ENCODE data around the gene DNAJB8. TPM values are rescaled to one million over a fixed set of nuclear protein-coding genes. Genes with fewer than 3 reads are reported as not detected.

DNAJB8 gene
- total RNA-seq, 1 donor from 2014 or later = not detected

DNA sequence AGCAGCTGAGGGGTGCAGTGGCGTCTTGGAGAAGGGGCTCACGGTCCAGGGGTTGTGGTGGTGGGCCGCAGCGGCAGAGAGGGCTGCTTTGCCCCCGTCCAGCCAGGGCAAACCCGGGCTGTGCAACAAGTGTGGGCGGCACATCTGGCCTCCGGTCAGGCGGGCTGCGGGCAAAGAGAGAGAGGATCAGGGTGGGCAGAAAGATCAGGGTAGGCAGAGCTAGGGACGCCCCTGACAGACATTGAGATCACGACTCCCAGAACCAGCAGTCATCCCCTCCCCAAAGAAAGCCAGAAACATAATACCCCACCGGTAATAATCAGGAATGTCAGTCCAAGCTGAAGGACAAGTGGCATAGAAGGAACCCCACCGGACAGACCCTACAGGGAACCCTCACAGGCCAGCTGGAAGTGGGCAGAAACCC, 19.5 kb upstream of the DNAJB8 start:
- H3K9me3 Mint-ChIP-seq = no peaks in the 10 kb centered on the region
- no peak for DNase-seq (ENCODE audit: low spot score)
- H3K27me3 Mint-ChIP-seq (ENCODE audit: low read depth) = peaks cover 72% of the 10 kb centered on the region
- H3K4me1 Mint-ChIP-seq (ENCODE audit: low read depth) = peaks cover 19% of the 10 kb centered on the region
- H3K4me3 Mint-ChIP-seq (ENCODE audit: low read depth) = no peak overlapping the region
- intact Hi-C loops (cut with micrococcal nuclease) = loop anchor here (10.0 kb wide), 1 partner anchor 509 kb away; the partner anchor contains the start of gene CFAP92
- no peaks in the 10 kb centered on the region for H3K36me3 Mint-ChIP-seq (ENCODE audit: low read depth)
- H3K27ac Mint-ChIP-seq = no peak overlapping the region

- H3K4me1 Mint-ChIP-seq (ENCODE audit: low read depth) = peaks cover 19% of the 10 kb centered on the region
- intact Hi-C loops (cut with micrococcal nuclease) = loop anchor here (10.0 kb wide), 1 partner anchor 509 kb away; the partner anchor contains the start of gene CFAP92
- no peaks in the 10 kb centered on the region for H3K9me3 Mint-ChIP-seq
- H3K27me3 Mint-ChIP-seq (ENCODE audit: low read depth) = peaks cover 67% of the 10 kb centered on the region
- H3K27ac Mint-ChIP-seq = no peak overlapping the region
- no peaks in the 10 kb centered on the region for H3K36me3 Mint-ChIP-seq (ENCODE audit: low read depth)
- no peak overlapping the region for H3K4me3 Mint-ChIP-seq (ENCODE audit: low read depth)
- DNase-seq (ENCODE audit: low spot score) = no peak
Observed at GRCh38 chr3:128485282-128486204, 18.9 kb upstream of the DNAJB8 start.

GRCh38 chr3:128484404-128485281, 18.0 kb upstream of the DNAJB8 start:
- Mint-ChIP-seq H3K27ac (no peak overlapping the region), H3K4me1 (ENCODE audit: low read depth) (peaks cover 15% of the 10 kb centered on the region), H3K4me3 (ENCODE audit: low read depth) (no peak overlapping the region)

GRCh38 chr3:128483657-128484403, 17.1 kb upstream of the DNAJB8 start:
- Mint-ChIP-seq H3K4me1 (ENCODE audit: low read depth) (peaks cover 13% of the 10 kb centered on the region), H3K4me3 (ENCODE audit: low read depth) (no peak overlapping the region), H3K9me3 (no peaks in the 10 kb centered on the region), H3K27me3 (ENCODE audit: low read depth) (peaks cover 61% of the 10 kb centered on the region), H3K36me3 (ENCODE audit: low read depth) (no peaks in the 10 kb centered on the region), H3K27ac (no peak overlapping the region)
- DNase-seq (ENCODE audit: low spot score) = no peak
- intact Hi-C loops (cut with micrococcal nuclease) = loop anchor here (10.0 kb wide), 1 partner anchor 511 kb away; the partner anchor contains the start of gene CFAP92

More at GRCh38 chr3:128484404-128485281, 18.0 kb upstream of the DNAJB8 start:
- intact Hi-C loops (cut with micrococcal nuclease) = loop anchor here (10.0 kb wide), 1 partner anchor 510 kb away; the partner anchor contains the start of gene CFAP92
- Mint-ChIP-seq H3K36me3 (ENCODE audit: low read depth) (no peaks in the 10 kb centered on the region), H3K9me3 (no peaks in the 10 kb centered on the region), H3K27me3 (ENCODE audit: low read depth) (peaks cover 60% of the 10 kb centered on the region)
- DNase-seq (ENCODE audit: low spot score) = no peak

DNA sequence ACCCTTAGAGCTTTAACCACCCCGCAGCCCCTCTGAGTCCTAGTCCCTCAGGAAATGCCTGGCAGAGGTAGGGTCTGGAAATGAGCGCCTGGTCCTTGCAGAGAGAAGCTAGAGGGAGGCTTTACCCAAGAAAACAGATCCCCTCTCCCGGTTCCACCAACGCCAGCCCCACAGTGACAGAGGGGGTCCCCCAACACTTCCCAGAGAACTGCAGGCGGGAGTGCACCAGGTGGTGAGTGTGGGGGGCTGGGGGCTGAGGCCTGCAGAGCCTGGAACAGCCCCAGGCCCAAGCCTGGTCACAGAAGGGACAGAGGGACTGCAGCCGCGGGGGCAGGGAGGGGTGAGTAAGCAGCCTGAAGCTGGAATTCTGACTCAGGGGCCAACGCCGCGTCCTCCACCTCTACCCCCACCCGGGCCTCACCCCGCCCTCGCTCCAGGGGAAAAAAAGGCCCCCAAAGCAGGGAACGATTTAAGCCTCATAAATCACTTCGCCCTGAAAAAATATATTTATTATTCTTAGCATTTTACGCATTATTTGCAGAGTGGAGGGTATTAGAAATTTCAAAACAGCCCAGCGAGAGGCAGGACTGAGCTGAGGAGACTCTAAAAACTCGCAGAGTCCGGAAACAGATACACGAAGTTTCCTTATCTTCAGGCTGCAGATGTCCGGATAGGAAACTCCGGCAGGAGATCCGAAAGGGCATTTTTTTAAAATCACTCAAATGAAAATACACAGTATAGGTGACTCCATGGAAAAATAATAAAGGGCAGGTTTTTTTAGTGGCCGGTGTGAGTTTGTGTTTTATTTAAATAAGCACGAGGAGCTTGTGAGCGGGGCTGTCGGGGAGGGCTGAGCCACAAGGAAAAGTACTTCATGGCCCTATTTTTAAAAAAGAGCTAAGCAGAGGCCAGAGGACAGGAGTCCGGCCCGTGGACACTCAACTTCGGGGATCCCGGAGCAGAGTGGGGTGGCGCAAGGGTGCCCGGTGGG, 16.3 kb upstream of the DNAJB8 start:
- no peak for DNase-seq (ENCODE audit: low spot score)
- Mint-ChIP-seq H3K36me3 (ENCODE audit: low read depth) (no peaks in the 10 kb centered on the region), H3K4me3 (ENCODE audit: low read depth) (peak overlapping the region; percentile 4), H3K4me1 (ENCODE audit: low read depth) (peaks cover 11% of the 10 kb centered on the region), H3K9me3 (no peaks in the 10 kb centered on the region), H3K27ac (no peak overlapping the region), H3K27me3 (ENCODE audit: low read depth) (peaks cover 63% of the 10 kb centered on the region)
- intact Hi-C loops (cut with micrococcal nuclease) = loop anchor here (10.0 kb wide), 1 partner anchor 512 kb away; the partner anchor contains the start of gene CFAP92

- H3K9me3 Mint-ChIP-seq = no peaks in the 10 kb centered on the region
Observed at GRCh38 chr3:128482175-128482574, 15.5 kb upstream of the DNAJB8 start.

DNA sequence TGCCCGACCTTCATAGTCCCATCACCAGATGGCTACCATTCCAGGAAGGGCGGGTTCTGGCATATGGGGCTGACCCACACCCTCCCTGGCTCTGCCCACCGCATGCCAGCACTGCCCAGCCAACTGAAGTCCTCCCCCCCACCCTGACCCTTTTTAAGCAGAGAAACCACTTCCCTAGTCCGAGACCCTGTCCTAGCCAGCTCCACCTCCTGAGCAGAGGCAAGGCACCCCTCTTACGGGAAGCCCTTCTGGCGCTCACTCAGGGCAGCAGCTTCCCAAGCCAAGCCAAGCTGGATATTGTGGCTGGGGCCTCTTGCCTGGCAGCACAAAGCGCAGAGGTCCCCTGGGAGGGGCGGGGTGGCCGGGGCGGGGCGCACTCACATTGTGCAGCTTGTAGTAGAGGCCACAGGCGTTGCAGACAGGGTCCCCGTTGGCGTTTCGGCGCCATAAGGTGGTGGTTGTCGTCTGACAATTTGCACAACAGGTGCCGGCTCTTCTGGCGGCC, 14.8 kb upstream of the DNAJB8 start:
- no peak overlapping the region for H3K27ac Mint-ChIP-seq
- no peaks in the 10 kb centered on the region for H3K36me3 Mint-ChIP-seq (ENCODE audit: low read depth)
- H3K4me3 Mint-ChIP-seq (ENCODE audit: low read depth) = no peak overlapping the region
- H3K9me3 Mint-ChIP-seq = no peaks in the 10 kb centered on the region
- peaks cover 54% of the 10 kb centered on the region for H3K27me3 Mint-ChIP-seq (ENCODE audit: low read depth)
- DNase-seq (ENCODE audit: low spot score) = no peak
- H3K4me1 Mint-ChIP-seq (ENCODE audit: low read depth) = peaks cover 8% of the 10 kb centered on the region
- intact Hi-C loops (cut with micrococcal nuclease) = loop anchor here (10.0 kb wide), 1 partner anchor 513 kb away; the partner anchor contains the start of gene CFAP92

More at GRCh38 chr3:128482175-128482574, 15.5 kb upstream of the DNAJB8 start:
- Mint-ChIP-seq H3K27ac (no peak overlapping the region), H3K4me1 (ENCODE audit: low read depth) (peaks cover 9% of the 10 kb centered on the region), H3K4me3 (ENCODE audit: low read depth) (no peak overlapping the region), H3K27me3 (ENCODE audit: low read depth) (peaks cover 60% of the 10 kb centered on the region), H3K36me3 (ENCODE audit: low read depth) (no peaks in the 10 kb centered on the region)
- DNase-seq (ENCODE audit: low spot score) = no peak
- intact Hi-C loops (cut with micrococcal nuclease) = loop anchor here (10.0 kb wide), 1 partner anchor 513 kb away; the partner anchor contains the start of gene CFAP92

DNA sequence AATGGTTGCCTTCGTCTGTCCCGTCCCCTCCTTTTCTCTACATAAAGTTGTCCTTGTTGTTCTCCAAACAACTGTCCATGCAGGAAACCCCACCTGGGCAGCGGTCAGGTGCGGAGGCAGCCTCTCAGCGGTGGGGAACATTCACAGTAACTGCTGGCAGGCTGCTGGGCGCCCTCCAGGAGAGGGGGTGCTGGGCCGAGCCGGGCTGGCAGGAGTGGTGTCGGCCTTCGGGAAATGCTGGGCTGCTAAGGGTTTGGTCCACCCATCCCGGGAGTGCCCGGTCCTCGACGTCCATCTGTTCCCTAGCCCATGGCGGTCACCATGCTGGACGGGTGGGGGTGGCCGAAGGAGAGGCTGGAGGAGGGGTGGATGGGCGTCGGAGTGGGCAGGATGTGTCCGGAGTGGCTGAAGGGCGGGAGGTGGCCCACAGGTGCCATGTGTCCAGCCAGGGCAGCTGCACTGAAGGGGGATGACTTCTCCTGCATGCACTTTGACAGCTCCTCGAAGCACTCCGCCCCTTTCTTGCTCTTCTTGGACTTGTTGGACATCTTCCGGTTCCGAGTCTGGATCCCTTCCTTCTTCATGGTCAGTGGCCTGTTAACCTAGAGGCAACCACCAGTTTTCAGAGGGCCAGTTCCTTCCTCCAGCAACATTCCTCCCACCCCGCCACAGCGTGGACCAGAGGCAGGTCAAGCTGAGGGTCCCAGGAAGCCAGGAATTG, 14.2 kb upstream of the DNAJB8 start:
- H3K4me1 Mint-ChIP-seq (ENCODE audit: low read depth) = peaks cover 8% of the 10 kb centered on the region
- DNase-seq (ENCODE audit: low spot score) = no peak
- no peak overlapping the region for H3K4me3 Mint-ChIP-seq (ENCODE audit: low read depth)
- H3K27ac Mint-ChIP-seq = no peak overlapping the region
- intact Hi-C loops (cut with micrococcal nuclease) = loop anchor here (10.0 kb wide), 1 partner anchor 514 kb away; the partner anchor contains the start of gene CFAP92
- peaks cover 49% of the 10 kb centered on the region for H3K27me3 Mint-ChIP-seq (ENCODE audit: low read depth)
- no peaks in the 10 kb centered on the region for H3K9me3 Mint-ChIP-seq
- H3K36me3 Mint-ChIP-seq (ENCODE audit: low read depth) = no peaks in the 10 kb centered on the region

GRCh38 chr3:128480278-128480677, 13.6 kb upstream of the DNAJB8 start:
- no peak overlapping the region for H3K27ac Mint-ChIP-seq
- intact Hi-C loops (cut with micrococcal nuclease) = loop anchor here (10.0 kb wide), 1 partner anchor 515 kb away; the partner anchor contains the start of gene CFAP92
- H3K36me3 Mint-ChIP-seq (ENCODE audit: low read depth) = no peaks in the 10 kb centered on the region
- peaks cover 8% of the 10 kb centered on the region for H3K4me1 Mint-ChIP-seq (ENCODE audit: low read depth)
- peaks cover 43% of the 10 kb centered on the region for H3K27me3 Mint-ChIP-seq (ENCODE audit: low read depth)
- H3K9me3 Mint-ChIP-seq = no peaks in the 10 kb centered on the region
- no peak overlapping the region for H3K4me3 Mint-ChIP-seq (ENCODE audit: low read depth)
- no peak for DNase-seq (ENCODE audit: low spot score)

GRCh38 chr3:128479558-128480086, 12.9 kb upstream of the DNAJB8 start:
- Mint-ChIP-seq H3K36me3 (ENCODE audit: low read depth) (no peaks in the 10 kb centered on the region), H3K4me1 (ENCODE audit: low read depth) (peaks cover 8% of the 10 kb centered on the region), H3K4me3 (ENCODE audit: low read depth) (no peak overlapping the region), H3K9me3 (no peaks in the 10 kb centered on the region), H3K27me3 (ENCODE audit: low read depth) (peaks cover 37% of the 10 kb centered on the region), H3K27ac (no peak overlapping the region)
- intact Hi-C loops (cut with micrococcal nuclease) = loop anchor here (10.0 kb wide), 1 partner anchor 515 kb away; the partner anchor contains the start of gene CFAP92
- DNase-seq (ENCODE audit: low spot score) = no peak
